GM12875 (cell line): ENCODE data around the gene WWOX.

ENCODE experiments used
- H3K4me3 ChIP-seq: one replicate; pipeline ENCODE4 v1.5.1; 2011; ENCODE audit warnings: low read depth, low read length, control low read depth
- TF ChIP-seq, protein P1 (sequence below): IDR thresholded peaks from 2 replicates; pipeline ENCODE4 v1.5.1; 2011; ENCODE audit warnings: low read depth, mild to moderate bottlenecking, control low read depth, inconsistent platforms, low read length, moderate library complexity, borderline replicate concordance; ENCODE audit not compliant: insufficient read depth

The WWOX gene

DNA sequence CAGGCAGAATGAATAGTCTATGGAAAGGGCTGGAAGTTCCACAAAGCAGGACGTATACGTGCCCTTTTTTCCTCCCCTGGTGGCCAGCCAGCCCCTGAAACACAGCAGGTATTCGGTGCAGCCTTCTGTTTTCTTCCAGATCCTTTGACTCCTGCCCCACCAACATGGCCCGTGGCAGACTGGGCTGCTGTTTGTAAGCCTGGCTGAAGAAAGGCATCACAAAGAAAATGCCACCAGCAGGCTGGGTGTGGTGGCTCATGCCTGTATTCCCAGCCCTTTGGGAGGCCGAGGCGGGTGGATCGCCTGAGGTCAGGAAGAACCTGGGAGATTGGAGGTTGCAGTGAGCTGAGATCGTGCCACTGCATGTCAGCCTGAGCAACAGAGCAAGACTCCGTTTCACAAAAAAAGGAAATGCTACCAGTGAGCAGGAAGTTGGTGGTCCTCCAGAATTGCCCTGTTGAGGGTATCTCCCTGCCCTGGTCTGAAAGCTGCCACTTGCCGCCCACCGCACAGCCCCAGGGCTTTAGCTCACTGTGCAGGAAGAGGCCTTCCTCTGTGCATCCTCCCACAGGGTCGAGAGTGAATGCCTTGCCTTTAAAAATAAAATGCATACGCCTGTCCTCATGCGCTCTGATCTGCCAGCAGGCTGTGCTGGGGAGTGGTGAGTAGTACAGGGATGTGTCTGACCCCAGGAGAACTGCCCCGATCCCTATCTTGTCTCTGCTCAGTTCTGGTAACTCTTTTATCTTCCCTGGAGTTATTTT lies 913.4 kb downstream of the WWOX start:
- TF ChIP-seq, protein P1, sequence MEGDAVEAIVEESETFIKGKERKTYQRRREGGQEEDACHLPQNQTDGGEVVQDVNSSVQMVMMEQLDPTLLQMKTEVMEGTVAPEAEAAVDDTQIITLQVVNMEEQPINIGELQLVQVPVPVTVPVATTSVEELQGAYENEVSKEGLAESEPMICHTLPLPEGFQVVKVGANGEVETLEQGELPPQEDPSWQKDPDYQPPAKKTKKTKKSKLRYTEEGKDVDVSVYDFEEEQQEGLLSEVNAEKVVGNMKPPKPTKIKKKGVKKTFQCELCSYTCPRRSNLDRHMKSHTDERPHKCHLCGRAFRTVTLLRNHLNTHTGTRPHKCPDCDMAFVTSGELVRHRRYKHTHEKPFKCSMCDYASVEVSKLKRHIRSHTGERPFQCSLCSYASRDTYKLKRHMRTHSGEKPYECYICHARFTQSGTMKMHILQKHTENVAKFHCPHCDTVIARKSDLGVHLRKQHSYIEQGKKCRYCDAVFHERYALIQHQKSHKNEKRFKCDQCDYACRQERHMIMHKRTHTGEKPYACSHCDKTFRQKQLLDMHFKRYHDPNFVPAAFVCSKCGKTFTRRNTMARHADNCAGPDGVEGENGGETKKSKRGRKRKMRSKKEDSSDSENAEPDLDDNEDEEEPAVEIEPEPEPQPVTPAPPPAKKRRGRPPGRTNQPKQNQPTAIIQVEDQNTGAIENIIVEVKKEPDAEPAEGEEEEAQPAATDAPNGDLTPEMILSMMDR: peak; percentile 19; the same call in 1 of the 2 replicates
- H3K4me3 ChIP-seq: no peak overlapping the region

DNA sequence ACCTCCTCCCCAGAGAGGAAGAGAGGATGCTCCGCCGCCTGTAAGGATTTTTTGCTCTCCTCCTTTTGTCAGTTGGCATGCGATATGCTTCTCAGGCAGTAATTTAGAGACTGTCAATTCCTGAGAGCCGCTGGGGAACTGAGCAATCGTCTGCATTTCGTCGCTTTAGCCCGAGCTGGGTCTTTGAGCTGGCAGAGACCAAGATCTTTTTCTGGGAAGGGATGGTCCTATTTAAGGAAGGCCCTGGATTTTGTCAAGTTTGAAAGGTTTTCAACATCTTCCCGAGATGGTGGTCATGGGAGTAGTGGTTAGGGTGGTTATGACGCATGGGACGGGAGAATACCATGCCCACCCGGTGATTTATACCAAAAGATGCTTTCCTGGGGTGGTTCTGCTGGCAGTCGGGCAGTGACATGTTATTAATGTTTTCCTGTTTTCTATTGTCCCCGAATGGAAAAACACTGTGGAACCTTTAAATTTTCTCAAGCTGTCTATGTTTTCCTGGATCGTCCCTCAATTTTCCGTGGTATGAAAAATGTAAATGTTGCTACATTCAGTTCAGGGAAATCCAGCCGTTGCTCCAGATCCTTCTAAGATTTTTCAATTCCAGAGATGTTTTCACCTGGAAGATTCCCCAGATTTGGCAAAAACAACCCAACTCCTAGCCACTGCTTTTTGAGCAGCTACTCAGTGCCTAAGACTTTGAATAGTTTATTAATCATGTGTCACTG lies 914.6 kb downstream of the WWOX start:
- TF ChIP-seq, protein P1: no peak
- H3K4me3 ChIP-seq: no peak overlapping the region

DNA sequence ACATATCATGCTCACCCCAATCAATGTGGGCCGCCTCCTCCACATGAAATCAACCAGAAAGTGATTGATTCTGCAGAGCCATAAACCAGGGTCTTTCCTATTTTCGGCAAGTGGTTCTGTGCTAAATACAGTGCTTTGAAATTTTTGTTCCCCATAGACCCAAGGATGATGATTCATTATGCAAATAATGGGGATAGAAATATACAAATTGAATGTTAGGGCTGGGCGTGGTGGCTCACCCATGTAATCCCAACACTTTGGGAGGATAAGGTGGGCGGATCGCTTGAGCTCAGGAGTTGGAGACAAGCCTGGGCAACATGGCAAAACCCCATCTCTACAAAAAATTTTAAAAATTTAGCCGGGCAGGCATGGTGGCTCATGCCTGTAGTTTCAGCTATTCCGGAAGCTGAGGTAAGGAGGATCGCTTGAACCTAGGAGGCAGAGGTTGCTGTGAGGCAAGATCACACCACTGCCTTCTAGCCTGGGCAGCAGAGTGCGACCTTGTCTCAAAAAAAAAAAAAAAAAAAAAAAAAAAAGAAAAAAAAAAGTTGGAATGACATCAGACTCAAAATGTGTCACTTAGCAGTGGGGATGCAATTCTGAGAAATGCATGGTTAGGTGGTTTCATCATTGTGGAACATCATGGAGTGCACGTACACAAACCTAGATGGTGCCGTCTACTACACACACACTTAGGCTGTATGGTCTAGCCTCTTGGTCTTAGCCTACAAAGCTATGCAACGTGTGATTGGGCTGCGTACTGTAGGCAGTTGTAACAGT lies 919.4 kb downstream of the WWOX start:
- no peak overlapping the region for H3K4me3 ChIP-seq
- TF ChIP-seq, protein P1: no peak

DNA sequence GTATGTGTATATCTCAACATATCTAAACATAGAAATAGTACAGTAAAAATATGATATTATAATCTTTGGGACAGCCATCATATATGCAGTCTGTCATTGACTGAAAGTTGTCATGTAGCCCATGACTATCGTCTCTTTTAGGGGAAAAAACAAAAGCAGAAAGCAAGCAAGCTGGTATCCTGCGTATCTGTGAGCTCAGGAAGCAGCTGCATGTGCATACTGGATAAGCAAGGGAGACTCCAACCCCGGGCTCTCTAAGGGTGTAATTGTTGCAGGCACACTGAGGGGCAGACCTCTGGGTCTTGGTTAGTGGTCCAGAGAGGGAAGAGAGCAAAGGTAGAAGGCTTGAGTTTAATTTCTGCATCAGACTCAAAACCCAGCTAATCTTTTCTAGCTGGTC lies 920.0 kb downstream of the WWOX start:
- H3K4me3 ChIP-seq: no peak overlapping the region
- TF ChIP-seq, protein P1: no peak

DNA sequence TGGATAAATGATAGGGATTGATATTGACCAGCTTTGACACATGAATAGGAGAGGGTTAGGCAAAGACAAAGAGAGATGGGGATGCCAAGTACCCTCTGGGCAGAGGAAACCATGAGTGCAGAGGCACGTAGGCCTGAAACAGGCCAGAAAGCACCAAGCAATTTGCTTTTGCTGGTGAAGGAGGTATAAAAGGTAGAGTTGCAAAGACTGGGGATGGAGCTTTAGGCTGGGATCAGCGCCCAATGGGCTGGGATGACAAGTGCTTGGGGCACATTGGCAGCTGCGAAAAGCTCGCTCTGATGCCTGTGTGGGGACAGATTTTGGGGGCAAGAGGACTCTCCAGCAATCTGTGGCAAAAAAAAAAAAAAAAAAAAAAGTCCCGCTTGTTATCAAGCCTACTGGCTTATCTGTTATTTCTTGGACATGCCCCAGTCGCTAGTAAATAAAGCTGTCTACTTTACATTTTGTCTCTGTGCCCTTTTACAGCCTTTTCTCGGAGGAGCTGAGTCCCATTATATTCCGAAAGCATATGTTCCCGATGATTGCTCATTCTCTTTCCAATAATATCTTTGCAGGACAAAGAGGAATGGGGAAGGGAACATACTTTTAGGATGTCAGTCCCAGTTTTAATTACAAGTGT lies 922.7 kb downstream of the WWOX start:
- H3K4me3 ChIP-seq: no peak overlapping the region
- TF ChIP-seq, protein P1: no peak

DNA sequence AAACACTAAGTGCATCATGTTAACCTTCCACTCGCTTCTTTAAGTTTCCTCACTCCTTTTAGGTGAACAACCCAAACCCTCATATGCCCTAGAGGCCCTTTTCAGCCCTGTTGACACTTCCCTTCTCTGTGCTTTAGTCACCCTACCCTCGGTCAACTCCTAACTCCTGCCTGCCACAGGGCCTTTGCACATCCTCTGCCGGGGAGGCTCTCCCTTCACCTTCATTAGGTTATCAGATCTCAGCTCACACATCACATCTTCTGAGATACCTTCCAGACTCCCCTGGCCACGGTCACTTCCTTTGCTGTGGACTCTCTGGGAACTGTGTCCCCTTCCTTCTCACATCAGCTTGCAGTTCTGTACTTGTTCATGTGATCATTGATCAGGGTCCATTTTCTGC lies 926.7 kb downstream of the WWOX start:
- TF ChIP-seq, protein P1: no peak

More for the DNA sequence above, 926.7 kb downstream of the WWOX start:
- no peak overlapping the region for H3K4me3 ChIP-seq
